CD4-positive, alpha-beta T cell treated with Interleukin-17A for 4 hours (primary cell): ENCODE measurements around the gene VPREB3.
A peak's percentile ranks its signal among the peaks of the same experiment; 100 is the strongest.

ENCODE experiments used
- DNase-seq: peaks from one replicate; pipeline ENCODE4 v3.0.0-alpha.2; 2020; ENCODE audit warnings: mixed read lengths

VPREB3 gene, protein sequence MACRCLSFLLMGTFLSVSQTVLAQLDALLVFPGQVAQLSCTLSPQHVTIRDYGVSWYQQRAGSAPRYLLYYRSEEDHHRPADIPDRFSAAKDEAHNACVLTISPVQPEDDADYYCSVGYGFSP

DNA sequence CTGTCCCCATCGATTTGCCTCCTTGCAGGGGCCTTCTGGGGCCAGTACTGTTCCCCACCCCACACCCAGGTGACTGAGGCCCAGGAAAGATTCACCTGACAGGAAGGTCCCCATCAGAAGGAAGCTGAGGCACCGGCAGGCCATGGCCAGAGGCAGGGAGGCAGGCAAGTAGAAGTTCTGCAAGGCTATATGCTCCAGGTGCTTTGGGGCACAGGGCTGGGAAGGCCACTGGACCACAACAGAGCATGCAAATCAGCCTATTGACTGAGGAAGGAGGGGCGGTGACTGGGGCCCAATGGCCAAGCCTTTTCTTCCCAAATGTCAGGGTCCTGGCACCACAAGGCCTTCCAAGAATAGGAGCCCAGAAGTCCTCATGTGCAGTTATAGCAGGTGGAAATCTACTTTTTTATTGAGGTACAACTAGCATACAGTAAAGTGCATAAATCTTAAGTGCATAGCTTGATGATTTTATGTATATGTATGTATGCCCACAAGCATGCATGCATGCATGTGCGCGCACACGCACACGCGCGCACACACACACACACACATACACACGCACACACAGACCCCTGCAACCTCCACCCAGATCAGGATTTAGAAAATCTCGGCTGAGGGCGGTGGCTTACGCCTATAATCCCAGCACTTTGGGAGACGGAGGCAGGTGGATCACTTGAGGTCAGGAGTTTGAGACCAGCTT lies at the start of gene VPREB3:
Gene VPREB3, minus strand, starts transcription at position 206 of the 700 bp plus-strand sequence. Its CDS starts 62 bp downstream, at position 144.
- no peak for DNase-seq

DNA sequence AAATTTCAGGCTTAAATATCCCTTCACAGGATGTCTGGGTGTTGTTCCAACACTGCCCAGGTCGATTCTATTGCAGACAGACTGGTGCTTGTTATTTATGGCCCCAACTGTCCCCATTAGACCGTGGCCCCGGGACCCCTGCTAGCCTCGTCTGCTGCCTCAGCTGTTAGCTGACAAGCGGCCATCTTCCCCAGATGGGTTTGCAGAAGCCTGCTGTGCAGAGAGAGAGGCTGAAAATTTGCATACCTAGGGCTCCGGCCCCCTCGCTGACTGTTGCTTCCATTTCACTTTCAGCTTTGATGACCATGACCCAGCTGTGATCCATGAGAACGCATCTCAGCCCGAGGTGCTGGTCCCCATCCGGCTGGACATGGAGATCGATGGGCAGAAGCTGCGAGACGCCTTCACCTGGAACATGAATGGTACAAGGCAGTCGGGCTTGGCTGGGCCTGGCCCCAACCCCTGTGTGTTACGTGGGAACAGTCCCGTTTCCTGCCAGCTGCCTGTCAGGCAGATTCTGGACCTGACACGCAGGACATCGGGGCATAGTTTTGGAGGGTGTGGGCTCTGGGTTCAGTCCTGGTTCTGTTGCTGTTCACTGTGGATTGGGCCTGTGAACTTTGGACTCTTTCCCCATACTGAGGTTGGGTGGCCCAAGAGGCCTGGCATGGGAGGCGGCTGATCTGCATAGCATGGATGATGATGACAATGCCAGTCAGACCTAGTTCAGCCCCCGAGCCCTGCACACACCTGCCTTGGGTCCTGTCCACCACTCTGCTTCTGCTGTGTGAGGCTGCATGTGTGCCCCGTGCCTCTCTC lies 49.0 kb upstream of the VPREB3 start:
- DNase-seq: no peak

DNA sequence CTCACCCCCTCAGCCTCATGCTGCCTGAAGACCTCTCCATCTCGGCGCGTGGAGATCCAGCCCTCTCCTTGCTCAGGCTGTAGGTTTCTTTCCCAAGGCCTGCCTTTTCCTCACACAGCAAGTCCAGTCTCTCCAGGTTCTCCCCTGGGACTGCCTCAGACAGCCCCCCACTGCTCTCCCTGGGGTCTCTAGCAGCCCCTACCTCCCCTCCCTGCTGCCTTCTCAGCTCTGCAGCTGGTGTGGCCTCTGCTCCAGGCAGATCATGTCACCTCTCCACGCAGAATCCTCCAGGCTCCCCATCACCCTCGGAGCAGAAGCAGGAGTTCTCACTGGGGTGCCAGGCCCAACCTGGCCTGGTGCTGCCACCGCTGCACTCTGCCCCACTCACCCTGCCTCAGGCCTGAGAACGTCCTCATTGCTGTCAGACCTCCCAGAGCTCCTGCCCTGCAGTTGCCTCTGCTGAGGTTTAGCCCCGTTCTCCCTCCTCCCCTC lies 47.7 kb upstream of the VPREB3 start:
- DNase-seq: no peak

- no peak for DNase-seq
Measured at GRCh38 chr22:23801238-23801821, 47.1 kb upstream of the VPREB3 start.

- DNase-seq: no peak
Measured at GRCh38 chr22:23800297-23801237, 46.3 kb upstream of the VPREB3 start.

DNA sequence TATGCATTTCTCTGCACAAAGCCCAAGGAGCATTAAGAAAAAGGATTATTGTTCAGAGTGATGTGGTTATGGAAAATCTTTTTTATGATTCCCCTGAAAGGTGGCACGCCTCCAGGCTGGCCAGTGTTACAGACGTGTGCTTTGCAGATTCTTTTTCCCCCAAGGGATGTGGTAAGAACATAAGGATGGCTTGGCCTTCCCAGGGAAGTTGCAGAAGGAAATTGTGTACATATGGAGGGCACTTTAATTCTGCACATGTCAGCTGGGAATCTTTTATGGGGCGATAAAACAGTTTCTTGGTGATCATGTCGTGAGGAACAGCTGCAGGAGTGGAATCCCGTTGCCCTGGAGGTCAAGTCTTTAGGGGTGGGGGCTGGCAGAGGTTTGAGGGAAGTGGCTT lies 42.2 kb upstream of the VPREB3 start:
- no peak for DNase-seq

DNA sequence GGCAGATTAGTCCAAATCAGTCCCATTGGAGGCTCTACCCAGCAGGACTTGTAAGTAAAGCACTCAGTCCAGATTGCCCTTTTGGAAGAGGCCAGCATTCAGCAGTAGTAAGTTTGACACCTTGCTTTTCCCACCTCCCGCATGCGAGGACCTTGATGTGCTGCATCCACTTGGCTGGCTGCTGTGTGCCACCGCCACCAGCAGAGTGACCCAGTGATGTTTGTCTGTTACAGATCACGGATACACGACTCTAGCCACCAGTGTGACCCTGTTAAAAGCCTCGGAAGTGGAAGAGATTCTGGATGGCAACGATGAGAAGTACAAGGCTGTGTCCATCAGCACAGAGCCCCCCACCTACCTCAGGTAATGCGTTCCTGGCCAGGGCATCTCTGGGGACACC lies 39.1 kb upstream of the VPREB3 start:
- no peak for DNase-seq

DNA sequence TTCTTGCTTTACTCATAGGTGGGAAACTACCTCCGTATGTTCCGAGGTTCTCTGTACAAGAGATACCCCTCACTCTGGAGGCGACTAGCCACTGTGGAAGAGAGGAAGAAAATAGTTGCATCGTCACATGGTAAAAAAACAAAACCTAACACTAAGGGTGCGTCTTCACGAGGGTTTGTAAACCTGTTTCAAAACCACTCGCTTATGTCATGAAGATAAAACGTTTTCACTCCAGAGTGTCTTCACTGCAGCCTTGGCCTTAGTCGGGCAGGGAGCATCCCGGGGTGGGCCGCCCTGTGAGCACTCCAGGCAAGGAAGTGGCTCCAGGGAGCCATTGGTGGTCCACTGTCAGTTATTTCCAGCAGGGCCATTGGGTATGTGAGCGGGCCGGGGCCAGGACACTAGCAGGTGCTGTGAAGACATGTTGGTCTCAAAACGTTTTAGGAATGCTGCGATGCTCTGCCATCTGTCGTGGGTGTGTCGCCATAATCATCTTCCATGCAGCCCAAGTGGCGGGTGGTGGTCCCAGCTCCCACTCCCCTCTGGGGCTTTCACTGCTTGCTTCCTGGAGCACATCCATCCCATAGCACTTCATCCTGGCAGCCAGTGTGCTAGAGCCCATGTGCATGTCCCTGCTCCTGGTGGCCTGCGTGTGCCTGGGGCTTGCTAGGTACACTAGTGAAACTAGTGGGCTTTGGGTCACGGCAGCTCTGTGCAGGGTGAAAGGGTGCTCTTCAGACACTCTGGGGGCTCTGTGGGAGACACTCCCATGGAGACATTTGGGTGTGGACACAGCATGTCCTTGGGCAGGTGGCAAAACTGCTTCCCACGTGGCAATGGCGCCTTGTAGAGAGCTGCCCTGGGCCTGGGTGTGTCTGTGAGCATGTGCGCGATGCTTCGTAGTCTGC lies 37.8 kb upstream of the VPREB3 start:
- DNase-seq: no peak

DNA sequence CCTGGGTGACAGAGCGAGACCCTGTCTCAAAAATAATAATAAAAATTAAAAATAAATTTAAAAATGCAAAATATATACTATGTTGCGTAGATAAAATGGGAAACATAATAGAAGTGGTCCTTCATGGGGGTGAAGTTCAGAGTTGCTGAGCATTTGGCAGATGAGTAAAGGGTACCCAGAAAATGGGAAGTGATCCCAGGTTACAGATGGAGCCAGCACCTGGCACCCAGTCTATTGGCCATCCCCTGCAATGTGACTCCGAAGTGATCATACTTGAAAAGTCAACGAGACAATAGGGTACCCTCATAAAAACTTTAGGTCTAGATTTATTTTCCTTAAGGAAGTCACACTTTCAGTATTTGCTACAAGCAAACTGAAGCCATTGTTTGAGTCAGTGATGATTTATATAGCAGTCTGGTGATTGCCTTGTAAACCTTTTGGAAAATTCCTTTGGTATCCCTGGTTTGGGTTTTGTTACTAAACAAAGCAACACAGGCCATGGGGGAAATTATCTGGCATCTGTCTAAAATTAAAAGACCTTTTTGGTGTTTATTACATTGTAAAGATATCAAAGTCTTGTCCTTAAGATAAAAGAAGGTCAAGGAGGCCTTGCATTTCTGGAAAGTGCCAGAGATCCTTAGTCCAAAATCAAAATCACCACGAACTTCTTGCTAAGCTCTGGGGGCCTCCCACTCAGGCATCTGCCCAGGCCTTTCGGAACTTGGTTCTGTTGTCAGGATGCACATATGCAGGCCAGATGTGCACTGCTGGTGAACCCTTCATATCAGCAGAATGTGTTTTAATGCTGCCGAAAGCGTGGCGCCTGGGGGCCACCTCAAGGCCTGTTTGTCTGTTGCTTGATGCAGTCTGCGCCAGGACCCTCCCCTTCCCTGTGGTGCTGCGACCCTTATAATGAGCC lies 36.9 kb upstream of the VPREB3 start:
- DNase-seq: no peak

GRCh38 chr22:23789638-23790037 lies 35.4 kb upstream of the VPREB3 start:
- no peak for DNase-seq

GRCh38 chr22:23789121-23789520 lies 34.9 kb upstream of the VPREB3 start:
- no peak for DNase-seq

GRCh38 chr22:23787910-23788309 lies 33.7 kb upstream of the VPREB3 start:
- no peak for DNase-seq

- DNase-seq: no peak
Measured at GRCh38 chr22:23787600-23787896, 33.3 kb upstream of the VPREB3 start.

GRCh38 chr22:23786752-23787599 lies 32.8 kb upstream of the VPREB3 start, which contains the start of gene SMARCB1:
Gene SMARCB1 (plus strand): TSS chr22:23786966. CDS start chr22:23787170, 204 bp downstream.
- peak; percentile 92 for DNase-seq

- DNase-seq: peak; percentile 40
Measured at GRCh38 chr22:23786261-23786710, 32.1 kb upstream of the VPREB3 start.

- DNase-seq: no peak
Measured at GRCh38 chr22:23784215-23784732, 30.0 kb upstream of the VPREB3 start.

GRCh38 chr22:23783265-23784150 lies 29.3 kb upstream of the VPREB3 start:
- no peak for DNase-seq

GRCh38 chr22:23782703-23783102 lies 28.5 kb upstream of the VPREB3 start:
- no peak for DNase-seq
